H1 (cell line): ENCODE measurements around the gene TSR3.

Experiments
- ASH2L ChIP-seq: fragments of 200-600, 300-600 bp; sonication (generic); IDR thresholded peaks from one replicate; pipeline ENCODE4 v1.7.1; 2017; ENCODE audit warnings: low read length
- EP300 ChIP-seq, 2 experiments: IDR thresholded peaks; 1 replicate in 1 of 2; 2 replicates in 1 of 2; pipeline ENCODE4 v1.6.1; 2011 to 2012; ENCODE audit warnings: low read depth in 2 of 2, low read length in 2 of 2, mild to moderate bottlenecking in 2 of 2, borderline replicate concordance in 1 of 2, inconsistent platforms in 1 of 2, moderate library complexity in 1 of 2
- EZH2 ChIP-seq: fragments of 200-600 bp; sonication (generic); IDR thresholded peaks from 2 replicates; pipeline ENCODE4 v1.7.1; 2012; ENCODE audit warnings: low read depth, mild to moderate bottlenecking, moderate library complexity, low read length, inconsistent platforms; ENCODE audit not compliant: severe bottlenecking
- JUN ChIP-seq: IDR thresholded peaks from 2 replicates; pipeline ENCODE4 v1.6.1; 2011; ENCODE audit warnings: low read depth, mild to moderate bottlenecking, improper control_type of control experiment, low read length
- TAF1 ChIP-seq: IDR thresholded peaks from 2 replicates; pipeline ENCODE4 v1.6.1; 2011; ENCODE audit warnings: mild to moderate bottlenecking, low read depth, low read length
- TF ChIP-seq, protein P1 (sequence below), 3 experiments: IDR thresholded peaks; 1 replicate in 2 of 3; 2 replicates in 1 of 3; pipeline versions ENCODE4 v1.5.1 to v1.6.1; 2011; ENCODE audit warnings: low read length in 3 of 3, mild to moderate bottlenecking in 3 of 3, inconsistent platforms in 2 of 3, low read depth in 1 of 3, moderate library complexity in 1 of 3; ENCODE audit not compliant: insufficient read depth in 1 of 3; ENCODE audit errors: control extremely low read depth in 1 of 3

- TF ChIP-seq, protein P1, sequence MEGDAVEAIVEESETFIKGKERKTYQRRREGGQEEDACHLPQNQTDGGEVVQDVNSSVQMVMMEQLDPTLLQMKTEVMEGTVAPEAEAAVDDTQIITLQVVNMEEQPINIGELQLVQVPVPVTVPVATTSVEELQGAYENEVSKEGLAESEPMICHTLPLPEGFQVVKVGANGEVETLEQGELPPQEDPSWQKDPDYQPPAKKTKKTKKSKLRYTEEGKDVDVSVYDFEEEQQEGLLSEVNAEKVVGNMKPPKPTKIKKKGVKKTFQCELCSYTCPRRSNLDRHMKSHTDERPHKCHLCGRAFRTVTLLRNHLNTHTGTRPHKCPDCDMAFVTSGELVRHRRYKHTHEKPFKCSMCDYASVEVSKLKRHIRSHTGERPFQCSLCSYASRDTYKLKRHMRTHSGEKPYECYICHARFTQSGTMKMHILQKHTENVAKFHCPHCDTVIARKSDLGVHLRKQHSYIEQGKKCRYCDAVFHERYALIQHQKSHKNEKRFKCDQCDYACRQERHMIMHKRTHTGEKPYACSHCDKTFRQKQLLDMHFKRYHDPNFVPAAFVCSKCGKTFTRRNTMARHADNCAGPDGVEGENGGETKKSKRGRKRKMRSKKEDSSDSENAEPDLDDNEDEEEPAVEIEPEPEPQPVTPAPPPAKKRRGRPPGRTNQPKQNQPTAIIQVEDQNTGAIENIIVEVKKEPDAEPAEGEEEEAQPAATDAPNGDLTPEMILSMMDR (IDR thresholded peaks at IDR 0.05; ENCODE audit: control extremely low read depth in 1 of 3, insufficient read depth in 1 of 3, low read depth in 1 of 3, low read length in 3 of 3) = peak; percentile 32 to 57 (median 32)
- TF ChIP-seq JUN (no peak), EP300 (IDR thresholded peaks at IDR 0.05; ENCODE audit: borderline replicate concordance in 1 of 2, low read depth in 2 of 2, low read length in 2 of 2) (no peak), ASH2L (no peak), EZH2 (no peak), TAF1 (no peak)
These were observed 13.5 kb downstream of the TSR3 start for GRCh38 chr16:1338119-1338730.
